ENCODE results near the gene CNKSR1. TPM values are rescaled to one million over a fixed set of nuclear protein-coding genes. Genes with fewer than 3 reads are reported as not detected.

CNKSR1 gene
- total and polyA plus RNA-seq, 2 of the 4 experiments (the other 2 are of a cell fraction): 0.43 TPM; not detected in 1

GRCh38 chr1:26162220-26162709, 15.0 kb upstream of the CNKSR1 start:
- intact Hi-C loops (cut with micrococcal nuclease): no loop called here
- H3K4me2 ChIP-seq (ENCODE audit: low read depth, low read length): peak overlapping the region; percentile 78
- CTCF ChIA-PET: interaction anchor here (0.6 kb wide), 1 partner anchor 8 kb away, joined by 6 read pairs; no protein-coding TSS in a partner anchor
- dilution Hi-C loops (cut with HindIII; ENCODE audit: low sequenced_read_pairs, unreplicated experiment): no loop called here
- no peak overlapping the region for H2BK5ac ChIP-seq (ENCODE audit: low read depth, low read length, poor library complexity, severe bottlenecking)
- H2AK5ac ChIP-seq (ENCODE audit: low read depth, low read length): no peak overlapping the region
- no peak overlapping the region for H3K23ac ChIP-seq (ENCODE audit: low read depth, low read length)
- TF ChIP-seq MAFK (IDR thresholded peaks at IDR 0.05; ENCODE audit: low read depth, low read length): no peak
- no peak for TF ChIP-seq POLR2A (IDR thresholded peaks at IDR 0.05; ENCODE audit: low read depth, low read length)
- no peak for TF ChIP-seq CHD1 (IDR thresholded peaks at IDR 0.05; ENCODE audit: low read depth, low read length)
- no peak for TF ChIP-seq MAZ (IDR thresholded peaks at IDR 0.05; ENCODE audit: borderline replicate concordance, low read depth, low read length)
- TF ChIP-seq ELK1 (IDR thresholded peaks at IDR 0.05; ENCODE audit: borderline replicate concordance, low read depth, low read length): no peak
- no peaks in the 10 kb centered on the region for H3K9me3 ChIP-seq (ENCODE audit: control insufficient read depth, insufficient read depth, low read length)
- H2AFZ ChIP-seq (replicated peaks; ENCODE audit: low read length, poor library complexity): peak overlapping the region; percentile 89
- no peak overlapping the region for H3K4ac ChIP-seq (ENCODE audit: low read depth, low read length)
- no peak overlapping the region for H3K18ac ChIP-seq (ENCODE audit: low read depth, low read length)
- H4K8ac ChIP-seq (ENCODE audit: low read depth in 2 of 2, low read length in 2 of 2): no peak overlapping the region
- in situ Hi-C loops (cut with MboI; ENCODE audit: low sequenced_read_pairs): no loop called here
- H4K20me1 ChIP-seq (ENCODE audit: insufficient read depth, low read length): no peaks in the 10 kb centered on the region
- DNase-seq (no peak), ATAC-seq (ENCODE audit: low read depth) (no peak)
- no peak overlapping the region for H2BK15ac ChIP-seq (ENCODE audit: low read depth, low read length)
- no peak overlapping the region for H3K9ac ChIP-seq (ENCODE audit: low read depth, low read length)
- WGBS, 2 experiments (ENCODE audit: extremely low coverage in 2 of 2, insufficient read length in 1 of 2): 50% methylated on average over 13 of the region's 21 CpGs; no CpG with 5 or more reads in 1 of the 2 experiments
- H2BK120ac ChIP-seq (ENCODE audit: low read depth, low read length): no peak overlapping the region
- no peak overlapping the region for H2BK20ac ChIP-seq (ENCODE audit: low read depth, low read length)
- no peak overlapping the region for H3K56ac ChIP-seq (ENCODE audit: extremely low read depth, insufficient read depth, low read length)
- BruUV-seq (replicated peaks): no TSS peak
- peaks cover 29% of the 10 kb centered on the region; the same call in 1 of the 2 replicates for H3K27me3 ChIP-seq (ENCODE audit: control insufficient read depth, insufficient read depth, low read length)
- no peak overlapping the region for H4K5ac ChIP-seq (ENCODE audit: low read depth, low read length)
- H3K14ac ChIP-seq (replicated peaks; ENCODE audit: low read depth, low read length): no peak overlapping the region
- H3K27ac ChIP-seq (ENCODE audit: insufficient read depth, low read length): no peak overlapping the region
- no peaks in the 10 kb centered on the region for H3K36me3 ChIP-seq (ENCODE audit: control insufficient read depth, insufficient read depth, low read length)
- peak overlapping the region; percentile 30 for H3K4me3 ChIP-seq (ENCODE audit: insufficient read depth, low read depth, low read length)
- no peaks in the 10 kb centered on the region for H3K9me1 ChIP-seq (ENCODE audit: insufficient read depth, low read length)
- no peaks in the 10 kb centered on the region for H3K79me1 ChIP-seq (ENCODE audit: low read depth in 1 of 2, low read length in 2 of 2)
- no peak overlapping the region for H4K91ac ChIP-seq (ENCODE audit: insufficient read depth, low read depth, low read length)
- H2AK9ac ChIP-seq (replicated peaks; ENCODE audit: low read depth, low read length, poor library complexity): peak overlapping the region; percentile 58
- peaks cover 4% of the 10 kb centered on the region for H3K4me1 ChIP-seq (ENCODE audit: control insufficient read depth, insufficient read depth, low read length)
- POLR2A ChIA-PET (ENCODE audit: unreplicated experiment): no interaction called here

Measured in IMR-90 (cell line).